ENCODE measurements around the gene MAP1B.

DNA sequence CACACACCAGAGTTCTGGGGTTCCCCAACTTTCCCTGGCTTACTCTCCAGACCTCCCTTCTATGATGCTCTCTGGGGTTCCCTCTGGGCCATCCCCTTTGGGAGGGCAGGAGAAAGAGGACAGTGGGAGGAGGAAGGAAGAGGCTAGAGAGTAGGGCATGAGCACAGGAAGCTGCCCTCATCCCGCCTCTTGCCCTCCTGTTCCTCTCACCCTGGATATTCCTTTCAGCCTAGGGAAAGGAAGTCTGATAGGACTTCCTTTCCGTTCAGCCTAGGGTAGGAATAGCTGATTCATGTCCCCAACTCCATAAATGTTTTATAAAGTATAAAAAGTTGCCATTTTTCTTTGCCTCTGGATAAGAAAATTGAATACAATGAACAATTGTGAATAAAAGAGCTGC is 7.4 kb downstream of the MAP1B start:
- TF ChIP-seq, protein P1, sequence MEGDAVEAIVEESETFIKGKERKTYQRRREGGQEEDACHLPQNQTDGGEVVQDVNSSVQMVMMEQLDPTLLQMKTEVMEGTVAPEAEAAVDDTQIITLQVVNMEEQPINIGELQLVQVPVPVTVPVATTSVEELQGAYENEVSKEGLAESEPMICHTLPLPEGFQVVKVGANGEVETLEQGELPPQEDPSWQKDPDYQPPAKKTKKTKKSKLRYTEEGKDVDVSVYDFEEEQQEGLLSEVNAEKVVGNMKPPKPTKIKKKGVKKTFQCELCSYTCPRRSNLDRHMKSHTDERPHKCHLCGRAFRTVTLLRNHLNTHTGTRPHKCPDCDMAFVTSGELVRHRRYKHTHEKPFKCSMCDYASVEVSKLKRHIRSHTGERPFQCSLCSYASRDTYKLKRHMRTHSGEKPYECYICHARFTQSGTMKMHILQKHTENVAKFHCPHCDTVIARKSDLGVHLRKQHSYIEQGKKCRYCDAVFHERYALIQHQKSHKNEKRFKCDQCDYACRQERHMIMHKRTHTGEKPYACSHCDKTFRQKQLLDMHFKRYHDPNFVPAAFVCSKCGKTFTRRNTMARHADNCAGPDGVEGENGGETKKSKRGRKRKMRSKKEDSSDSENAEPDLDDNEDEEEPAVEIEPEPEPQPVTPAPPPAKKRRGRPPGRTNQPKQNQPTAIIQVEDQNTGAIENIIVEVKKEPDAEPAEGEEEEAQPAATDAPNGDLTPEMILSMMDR (IDR thresholded peaks at IDR 0.05) = no peak
- no peak for TF ChIP-seq POLR2A (IDR thresholded peaks at IDR 0.05)
- TF ChIP-seq EP300 (IDR thresholded peaks at IDR 0.05) = no peak
